Glomerular visceral epithelial cell (primary cell): ENCODE data around the gene KCTD21.
"Not testable (repeated sequence)": the region's sequence is repeated elsewhere in the genome, so short reads cannot be mapped to it uniquely, and the experiment has no call there.

Experiments
- DNase-seq: peaks from one replicate; pipeline ENCODE4 v3.0.0-alpha.2; 2016; ENCODE audit errors: extremely low spot score

Gene KCTD21

DNA sequence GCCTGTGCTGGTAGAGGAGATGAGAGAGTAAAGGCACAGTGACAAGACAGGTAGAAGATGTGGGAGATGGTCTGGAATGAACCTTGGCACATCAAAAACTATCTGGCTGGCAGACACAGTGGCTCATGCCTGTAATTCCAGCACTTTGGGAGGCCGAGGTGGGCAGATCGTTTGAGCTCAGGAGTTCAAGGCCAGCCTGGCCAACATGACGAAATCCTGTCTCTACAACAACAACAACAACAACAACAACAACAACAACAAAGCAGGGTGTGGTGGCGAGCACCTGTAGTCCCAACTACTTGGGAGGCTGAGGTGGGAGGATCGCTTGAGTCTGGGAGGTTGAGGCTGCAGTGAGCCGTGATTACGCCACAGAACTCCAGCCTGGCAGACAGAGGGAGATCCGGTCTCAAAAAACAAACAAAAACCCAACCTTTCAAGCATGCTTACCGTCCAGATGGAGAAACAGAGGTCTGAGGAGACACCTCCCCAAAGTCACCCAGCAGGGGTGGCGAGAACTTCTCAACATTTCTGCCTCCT is 11.8 kb downstream of the KCTD21 start:
- no peak for DNase-seq

DNA sequence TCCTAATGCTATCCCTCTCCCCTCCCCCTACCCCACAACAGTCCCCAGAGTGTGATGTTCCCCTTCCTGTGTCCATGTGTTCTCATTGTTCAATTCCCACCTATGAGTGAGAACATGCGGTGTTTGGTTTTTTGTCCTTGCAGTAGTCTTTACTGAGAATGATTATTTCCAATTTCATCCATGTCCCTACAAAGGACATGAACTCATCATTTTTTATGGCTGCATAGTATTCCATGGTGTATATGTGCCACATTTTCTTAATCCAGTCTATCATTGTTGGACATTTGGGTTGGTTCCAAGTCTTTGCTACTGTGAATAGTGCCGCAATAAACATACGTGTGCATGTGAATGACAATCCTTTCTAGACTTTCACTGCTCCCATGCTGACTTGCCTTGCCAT is 12.6 kb downstream of the KCTD21 start:
- DNase-seq, result not testable (repeated sequence)

DNA sequence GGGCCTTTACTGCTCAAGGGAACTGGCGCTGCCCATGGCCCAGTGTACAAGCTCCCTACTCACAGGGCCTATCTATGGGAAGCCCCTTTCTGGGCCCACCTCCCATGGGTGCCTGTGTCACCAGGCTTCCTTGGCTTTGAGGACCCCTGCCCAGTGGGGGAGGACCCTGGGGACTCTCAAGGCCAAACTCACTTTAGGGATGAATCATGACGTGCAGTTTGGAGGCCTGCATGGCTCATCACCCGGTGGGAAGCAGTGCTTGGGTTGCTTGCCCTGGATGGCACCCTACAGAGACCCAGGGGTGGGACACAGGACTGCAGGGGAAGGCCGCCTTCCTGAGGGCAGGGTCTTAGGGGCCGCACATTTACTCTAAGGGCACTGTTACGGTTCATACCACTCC is 16.5 kb downstream of the KCTD21 start:
- no peak for DNase-seq

DNA sequence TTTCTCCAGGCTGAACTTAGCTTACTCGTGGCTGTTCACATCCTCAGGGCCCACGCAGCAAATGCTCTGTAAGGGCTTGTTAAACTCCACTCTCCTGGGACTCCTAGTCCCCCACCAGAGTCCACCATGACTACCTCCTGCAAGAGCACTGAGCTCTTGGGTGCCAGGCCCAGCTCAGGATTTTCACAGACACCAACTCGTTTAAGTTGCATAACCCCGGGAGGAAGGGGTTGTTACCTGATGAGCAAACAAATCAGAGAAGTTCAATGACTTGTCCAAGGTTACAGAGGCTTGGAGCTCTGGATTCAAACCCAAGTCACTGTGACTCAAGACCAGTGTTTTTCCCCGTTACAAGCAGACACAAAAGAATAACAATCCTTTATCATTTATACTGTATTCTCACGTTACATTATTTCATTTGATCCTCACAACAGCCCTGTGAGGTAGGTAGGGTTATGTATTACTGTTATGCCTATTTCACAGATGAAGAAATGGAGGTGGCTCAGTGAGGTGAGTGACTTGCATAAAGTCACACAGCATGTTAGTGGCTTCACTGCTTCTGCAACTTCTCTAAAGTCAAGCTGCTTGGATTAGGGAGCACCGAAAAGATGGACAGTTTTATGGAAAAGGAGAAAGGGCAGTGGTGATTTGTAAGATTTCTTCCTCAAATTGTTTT is 17.4 kb downstream of the KCTD21 start:
- DNase-seq, result no peak

DNA sequence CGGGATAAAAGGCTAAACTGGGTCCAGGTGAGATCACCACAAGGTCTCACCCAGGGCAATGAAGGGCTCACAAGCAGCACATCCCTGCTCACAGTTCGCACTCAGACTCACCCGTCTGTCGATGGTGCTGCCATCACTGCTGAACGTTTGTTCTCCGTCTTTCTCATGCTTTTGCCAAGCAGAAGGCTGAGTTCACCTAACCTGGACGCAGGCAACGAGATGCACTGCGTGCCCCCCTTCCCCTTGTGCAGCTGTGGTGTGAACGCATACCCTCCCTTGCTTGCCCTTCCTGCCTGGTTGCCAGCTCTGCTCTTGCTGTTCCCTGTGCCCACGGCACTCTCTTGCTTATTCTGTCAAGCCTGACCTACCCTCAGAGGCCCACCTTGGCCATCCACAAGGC is 18.0 kb downstream of the KCTD21 start:
- DNase-seq, result no peak

DNA sequence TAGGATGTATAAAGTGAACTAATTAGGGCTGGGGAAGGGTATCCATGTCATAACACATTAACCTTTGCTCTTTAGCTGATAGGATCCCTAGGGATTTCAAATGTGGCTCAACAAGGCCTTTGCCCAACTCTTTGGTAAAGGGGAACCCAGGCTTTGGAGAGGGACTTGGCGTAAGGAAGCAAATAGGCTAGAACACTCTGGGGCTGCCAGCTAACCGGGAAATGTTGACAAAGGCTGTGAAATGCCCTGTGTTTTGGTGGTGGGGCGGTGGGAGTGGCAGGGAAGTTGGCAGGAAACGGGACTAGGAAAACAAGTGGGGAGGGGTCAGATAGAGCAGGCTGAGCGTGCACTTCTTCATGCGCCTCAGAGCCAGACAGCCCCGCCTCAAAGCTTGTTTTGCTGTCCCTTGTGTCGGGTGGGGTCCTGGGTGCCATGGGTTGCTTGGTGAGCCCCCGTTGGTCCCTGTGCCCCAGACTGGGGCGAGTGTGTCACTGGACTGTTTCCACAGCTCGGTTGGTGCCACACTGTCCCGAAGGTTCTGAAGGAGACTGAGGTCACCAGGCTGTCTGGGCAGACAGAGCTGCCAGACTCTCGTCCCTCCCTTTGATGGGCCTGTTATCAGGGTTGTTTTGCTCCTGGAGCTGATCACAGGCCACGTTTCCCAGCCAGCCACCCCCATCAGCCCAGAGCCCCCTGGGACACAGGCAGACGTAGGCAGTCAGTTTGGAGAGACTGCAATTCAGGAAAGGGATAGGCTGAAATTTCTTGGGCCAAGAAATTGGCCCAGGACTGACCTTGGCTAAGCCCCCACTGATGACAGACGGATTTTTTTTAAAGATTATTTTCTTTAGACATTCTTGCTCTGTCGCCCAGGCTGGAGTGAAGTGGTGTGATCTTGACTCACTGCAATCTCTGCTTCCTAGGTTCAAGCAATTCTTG is 19.6 kb downstream of the KCTD21 start:
- DNase-seq, result no peak

DNA sequence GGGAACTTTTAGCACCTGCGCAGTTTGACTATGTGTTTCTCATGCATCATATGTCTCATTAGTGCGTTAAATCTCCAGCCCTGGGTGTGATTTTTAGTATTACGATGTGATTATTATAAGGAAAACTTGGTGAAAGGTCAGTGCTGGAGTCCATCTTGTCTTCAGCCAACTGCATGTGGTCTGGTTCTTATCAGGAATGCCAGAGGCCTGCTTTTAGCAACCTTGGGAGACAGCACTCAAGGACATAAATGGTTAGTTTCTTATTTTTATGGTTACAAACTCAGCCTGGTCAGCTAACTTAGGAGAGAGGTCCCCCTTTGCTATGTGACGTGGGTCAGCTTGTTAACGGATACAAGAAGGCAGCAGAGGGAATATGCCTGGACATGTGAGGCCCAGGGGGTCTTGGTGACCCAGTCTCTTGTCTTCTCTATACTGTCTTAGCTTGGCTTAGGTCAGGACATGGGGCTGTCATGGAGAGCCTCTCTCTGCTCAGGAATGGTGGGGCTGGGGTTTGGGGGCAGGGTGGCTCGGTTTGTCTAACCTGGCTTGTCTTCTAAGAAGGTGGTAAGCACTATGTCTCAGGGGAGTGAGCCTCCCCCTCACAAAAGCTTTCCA is 21.5 kb downstream of the KCTD21 start:
- DNase-seq, result no peak

DNA sequence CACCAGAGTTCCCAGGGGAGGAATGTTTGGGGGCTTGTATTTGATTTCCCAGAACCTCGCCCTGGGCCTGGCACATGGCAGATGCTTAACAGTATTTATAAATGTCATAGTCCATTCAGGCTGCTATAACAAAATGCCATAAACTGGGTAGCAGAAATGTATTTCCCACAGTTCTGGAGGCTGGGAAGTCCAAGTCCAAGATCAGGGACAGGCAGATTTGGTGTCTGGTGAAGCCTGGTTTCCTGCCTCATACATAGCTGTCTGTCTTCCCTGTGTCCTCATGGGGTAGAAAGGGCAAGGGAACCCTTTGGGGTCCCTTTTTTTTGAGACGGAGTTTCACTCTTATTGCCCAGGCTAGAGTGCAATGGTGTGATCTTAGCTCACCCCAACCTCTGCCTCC is 24.0 kb downstream of the KCTD21 start:
- DNase-seq, result no peak

DNA sequence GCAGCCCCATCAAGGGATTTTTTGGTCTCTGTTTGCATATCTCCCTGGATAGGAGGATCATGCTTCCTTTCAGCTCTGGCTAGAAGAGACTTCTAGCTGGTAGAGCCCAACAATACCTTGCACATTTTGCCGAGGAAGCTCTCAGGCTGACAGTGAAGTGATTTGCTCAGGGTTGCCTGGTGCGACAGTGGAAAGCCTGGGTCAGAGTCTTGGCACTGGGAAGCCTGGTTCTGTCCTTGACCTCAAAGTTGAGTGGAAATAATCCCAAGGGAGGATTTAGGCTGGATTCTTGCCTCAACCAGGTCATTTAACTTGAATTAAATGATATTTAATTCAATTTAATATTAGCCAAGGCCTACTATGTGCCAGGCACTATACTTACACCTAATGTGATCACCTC is 24.6 kb downstream of the KCTD21 start:
- no peak for DNase-seq

DNA sequence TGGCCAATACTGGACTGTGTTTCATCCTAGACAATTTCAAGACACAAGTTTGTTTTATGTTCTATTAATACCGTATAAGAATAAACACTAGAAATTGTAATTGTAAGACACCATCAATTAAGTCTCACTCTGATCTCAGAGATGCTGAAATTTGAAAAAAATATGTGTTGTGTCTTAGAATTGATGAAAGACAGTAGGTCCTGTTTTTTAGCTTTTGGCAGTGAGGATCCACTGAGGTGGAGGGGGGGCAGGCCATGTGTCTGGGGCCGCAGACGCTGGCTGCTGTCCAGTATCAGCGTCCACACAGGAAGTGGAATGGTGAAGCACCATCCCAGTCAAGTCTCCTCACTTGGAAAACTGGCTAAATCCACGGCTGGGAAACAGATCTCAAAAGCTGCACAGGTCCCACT is 26.5 kb downstream of the KCTD21 start:
- DNase-seq, result no peak

DNA sequence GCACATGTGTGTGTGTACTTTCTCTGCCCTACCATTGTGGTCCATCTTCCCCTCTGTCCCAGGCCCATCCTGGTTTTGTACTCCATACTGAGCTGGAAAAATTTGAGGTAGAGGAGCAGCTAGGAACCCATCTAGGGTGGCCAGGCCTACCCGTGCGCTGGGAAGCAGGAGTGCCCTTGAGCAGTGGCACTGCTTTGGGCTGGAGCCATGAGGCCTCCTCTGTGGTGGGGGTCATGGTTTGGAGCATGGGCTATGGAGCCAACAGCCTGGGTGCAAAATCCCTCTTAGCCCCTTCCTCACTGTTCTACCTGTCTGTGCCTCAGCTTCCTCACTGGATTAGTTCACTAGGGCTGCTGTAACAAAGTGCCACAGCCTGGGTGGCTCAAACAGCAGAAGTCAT is 27.1 kb downstream of the KCTD21 start:
- no peak for DNase-seq

DNA sequence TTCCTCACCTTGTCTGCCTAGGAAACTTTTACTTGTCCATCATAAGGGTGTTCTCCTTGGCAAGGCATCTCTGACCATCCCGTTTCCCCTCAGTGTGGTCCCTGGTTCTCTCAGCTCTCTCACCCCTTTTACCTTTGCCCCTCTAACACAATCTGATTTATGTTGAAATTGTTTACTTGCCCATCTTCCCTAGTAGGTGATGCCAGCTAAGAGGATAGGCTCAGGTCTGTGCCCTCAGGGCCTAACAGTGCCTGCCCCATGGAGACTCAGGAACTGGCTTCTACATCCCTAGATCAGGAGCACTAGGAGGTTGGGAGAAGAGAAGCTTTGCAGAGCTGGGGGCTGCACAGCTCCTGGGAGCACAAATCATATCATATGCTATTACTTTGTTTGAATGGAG is 27.9 kb downstream of the KCTD21 start:
- no peak for DNase-seq

DNA sequence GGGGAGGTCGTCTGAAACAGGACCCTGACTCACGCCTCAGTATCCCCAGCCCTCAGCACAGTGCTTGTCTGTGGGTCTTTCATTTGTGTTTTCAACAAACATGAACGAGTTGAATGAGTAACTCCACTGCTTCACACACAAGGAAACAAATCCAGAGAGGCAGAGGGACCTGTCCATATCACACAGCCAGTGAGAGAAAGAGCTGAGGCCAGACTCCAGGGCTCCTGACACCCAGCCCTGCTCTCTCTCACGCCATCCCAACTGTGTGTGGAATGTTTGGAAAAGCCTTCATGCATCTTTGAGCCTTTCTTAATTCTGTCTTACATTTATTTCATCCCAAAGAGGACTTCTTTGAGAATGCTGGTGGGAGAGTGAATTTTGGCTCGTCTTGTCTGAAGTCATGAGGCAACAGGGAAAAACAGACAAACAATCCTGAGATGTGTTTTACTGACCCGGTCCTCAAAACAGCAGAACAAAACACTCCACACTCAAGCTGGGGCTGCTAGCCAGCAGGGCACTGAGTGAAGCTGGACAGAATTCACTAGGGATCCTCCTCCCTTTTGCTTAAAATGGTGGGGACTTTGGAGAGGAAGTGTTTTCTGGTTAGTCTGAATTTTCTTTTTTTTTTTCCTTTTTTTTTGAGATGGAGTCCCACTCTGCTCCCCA is 29.3 kb downstream of the KCTD21 start:
- DNase-seq, result no peak

DNA sequence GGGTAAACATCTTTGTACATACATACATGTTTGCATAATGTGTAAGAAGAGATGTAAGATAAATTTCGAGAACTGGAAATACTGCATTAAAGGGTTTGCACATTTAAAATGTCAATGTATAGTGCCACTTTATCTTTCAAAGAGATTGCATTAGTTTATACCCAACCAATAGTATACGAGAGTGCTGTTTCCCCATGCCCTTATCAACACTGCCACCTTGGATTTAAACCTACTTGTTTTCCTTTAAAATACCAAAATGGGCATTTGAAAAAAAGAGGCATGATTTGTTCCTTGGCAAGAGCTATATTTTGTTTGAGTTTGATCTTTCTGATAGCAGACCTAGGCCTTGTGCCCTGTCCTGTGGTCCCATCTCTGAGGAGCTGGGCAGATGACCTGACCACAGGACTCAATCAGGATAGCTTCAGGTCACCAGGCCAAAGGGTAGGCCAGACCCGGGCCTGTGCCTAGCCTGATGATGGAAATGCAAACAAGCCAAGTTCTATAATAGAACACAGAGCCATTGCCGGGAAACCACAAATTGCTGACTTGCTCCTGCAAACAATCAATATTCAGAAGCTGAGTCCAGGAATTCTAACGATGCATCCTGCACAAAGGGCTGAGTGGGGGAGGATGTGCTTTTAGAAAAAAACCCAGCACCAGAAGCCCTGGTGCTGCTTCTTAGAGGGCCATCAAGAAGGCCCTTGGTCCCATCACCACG is 32.1 kb downstream of the KCTD21 start:
- DNase-seq, result no peak

DNA sequence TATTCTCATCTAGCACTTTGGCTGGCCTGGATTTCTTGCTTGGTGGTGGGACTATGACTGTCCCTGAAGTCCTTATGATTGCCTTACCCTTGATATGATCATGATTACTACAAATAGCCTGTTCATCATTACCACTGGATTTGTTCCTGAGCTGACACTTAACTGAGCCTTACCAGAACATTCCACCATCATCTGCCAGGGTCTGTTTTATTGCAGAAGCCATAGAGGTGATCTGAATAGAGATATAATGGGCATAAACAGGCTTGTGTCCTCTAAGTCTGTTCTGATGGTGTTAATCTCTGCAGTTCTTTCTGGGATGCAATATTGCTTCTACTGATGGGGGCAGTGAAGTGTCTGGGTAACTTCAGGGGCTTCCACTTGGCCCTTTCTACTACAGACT is 36.6 kb downstream of the KCTD21 start:
- no peak for DNase-seq

DNA sequence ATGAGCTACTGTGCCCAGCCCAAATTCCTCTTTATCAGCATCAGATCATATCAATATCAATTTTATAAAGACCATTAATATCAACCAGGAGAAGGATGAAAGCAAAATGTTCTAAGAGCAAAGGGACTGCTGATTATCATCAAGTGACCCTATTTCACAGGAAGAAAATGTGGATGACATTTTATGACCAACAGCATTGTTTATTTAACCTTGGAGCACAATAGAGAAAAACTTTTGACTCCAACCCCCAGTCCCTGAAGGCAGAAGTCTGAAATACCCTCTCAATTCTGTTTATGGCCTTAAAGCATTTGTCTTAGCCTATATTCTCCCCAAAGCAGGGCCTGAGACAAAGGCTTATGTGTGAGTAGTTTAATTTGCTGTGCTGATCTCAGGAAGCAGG is 37.7 kb downstream of the KCTD21 start:
- DNase-seq, result no peak

DNA sequence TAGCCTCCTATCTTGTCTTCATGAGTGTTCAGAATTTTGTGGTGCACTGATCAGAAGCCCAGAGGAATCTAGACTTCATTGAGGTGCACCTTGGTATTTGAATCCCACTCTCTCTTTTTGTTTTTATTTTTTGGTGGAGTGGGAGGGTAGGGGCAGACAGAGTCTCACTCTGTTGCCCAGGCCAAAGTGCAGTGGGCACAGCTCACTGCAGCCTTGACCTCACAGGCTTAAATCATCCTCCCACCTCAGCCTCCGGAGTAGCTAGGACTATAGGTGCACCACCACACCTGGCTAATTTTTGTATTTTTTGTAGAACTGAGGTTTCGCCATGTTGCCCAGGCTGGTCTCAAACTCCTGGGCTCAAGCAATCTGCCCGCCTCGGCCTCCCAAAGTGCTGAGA is 38.1 kb downstream of the KCTD21 start:
- no peak for DNase-seq

DNA sequence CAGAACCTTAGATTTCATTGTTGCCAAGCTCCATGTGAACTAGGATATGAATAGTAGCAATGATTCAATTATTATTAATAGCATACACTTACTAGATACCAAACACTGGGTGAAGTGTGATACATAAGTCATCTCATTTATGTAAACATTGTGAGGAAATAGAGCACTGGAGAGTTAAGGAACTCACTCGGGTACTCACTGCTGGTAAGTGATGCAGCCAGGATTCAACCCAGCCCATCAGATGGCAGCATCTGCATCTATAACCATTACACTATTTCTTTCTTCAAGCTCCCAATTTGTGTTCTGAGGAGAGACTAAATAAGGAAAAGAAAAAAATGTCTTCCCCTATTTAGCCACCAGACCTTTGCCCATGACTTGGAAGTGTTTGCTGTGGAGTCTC is 38.8 kb downstream of the KCTD21 start:
- no peak for DNase-seq

DNA sequence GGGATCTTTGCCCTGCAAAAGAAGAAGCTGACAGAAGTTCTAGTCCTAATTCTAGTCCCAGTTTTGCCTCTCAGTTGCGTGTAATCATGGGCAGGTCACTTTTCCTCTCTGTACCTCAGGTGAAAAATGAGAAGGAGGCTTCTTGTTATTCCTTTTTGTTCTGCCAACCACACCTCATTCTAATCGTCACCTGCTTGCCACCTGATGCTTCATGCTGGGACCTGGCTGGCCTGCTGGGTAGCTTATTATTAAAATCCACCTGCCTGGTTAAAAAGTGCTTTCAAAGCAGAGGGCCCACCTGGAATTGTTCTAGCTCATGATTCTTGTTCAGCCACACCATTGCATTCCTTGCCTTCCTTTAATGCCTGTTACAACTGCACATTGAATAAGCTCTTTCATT is 40.6 kb downstream of the KCTD21 start:
- DNase-seq, result no peak

DNA sequence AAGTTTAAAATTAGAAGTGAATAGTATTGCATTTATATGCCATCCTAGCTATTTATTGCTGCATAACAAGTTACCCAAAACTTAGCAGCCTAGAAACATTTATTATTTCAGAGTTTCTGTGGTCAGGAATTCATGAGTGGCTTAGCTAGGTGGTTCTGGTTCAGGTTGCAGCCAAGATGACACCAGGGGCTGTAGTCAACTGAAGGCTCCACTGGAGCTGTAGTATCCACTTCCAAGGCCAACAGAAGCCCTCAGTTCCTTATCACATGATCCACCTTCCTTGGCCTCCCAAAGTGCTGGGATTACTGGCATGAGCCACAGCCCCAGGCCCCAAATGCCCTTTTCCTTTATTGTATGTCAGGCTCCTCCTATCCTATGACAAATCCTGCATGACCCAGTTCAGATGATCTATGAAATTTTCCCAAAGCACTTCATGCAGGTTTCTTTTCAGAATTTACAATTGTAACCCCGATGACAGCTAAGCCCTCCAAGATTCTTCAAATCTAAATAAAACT is 42.9 kb downstream of the KCTD21 start:
- no peak for DNase-seq

DNA sequence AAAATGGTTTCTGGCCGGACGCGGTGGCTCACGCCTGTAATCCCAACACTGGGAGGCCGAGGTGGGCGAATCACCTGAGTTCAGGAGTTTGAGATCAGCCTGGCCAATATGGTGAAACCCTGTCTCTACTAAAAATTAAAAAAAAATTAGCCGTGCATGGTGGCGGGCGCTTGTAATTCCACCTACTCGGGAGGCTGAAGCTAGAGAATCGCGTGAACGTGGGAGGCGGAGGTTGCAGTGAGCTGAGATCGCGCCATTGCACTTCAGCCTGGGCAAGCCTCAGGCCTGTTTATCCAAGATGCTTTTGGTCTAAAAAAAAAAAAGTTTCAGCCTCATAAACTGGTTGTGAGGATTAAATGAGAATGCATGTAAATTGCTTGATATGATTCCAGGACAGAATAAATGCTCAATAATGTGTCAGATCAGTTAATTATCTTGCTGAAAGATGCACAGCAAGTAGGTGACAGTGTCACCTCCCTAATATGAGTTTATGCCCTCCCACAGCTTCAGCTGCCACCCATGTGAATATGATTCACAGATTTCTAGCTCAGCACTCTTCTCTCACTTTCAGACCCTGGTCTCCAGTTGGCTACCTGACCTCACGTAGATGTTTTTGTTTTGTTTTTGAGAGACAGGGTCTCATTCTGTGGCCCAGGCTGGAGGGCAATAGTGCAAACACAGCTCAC is 47.9 kb downstream of the KCTD21 start:
- no peak for DNase-seq
